T-helper 9 cell (primary cell): ENCODE measurements around the gene EMD.
"Not testable (repeated sequence)": the region's sequence is repeated elsewhere in the genome, so short reads cannot be mapped to it uniquely, and the experiment has no call there.

ENCODE experiments used
- DNase-seq: peaks from one replicate; pipeline ENCODE4 v3.0.0-alpha.2; 2020

EMD gene

DNA sequence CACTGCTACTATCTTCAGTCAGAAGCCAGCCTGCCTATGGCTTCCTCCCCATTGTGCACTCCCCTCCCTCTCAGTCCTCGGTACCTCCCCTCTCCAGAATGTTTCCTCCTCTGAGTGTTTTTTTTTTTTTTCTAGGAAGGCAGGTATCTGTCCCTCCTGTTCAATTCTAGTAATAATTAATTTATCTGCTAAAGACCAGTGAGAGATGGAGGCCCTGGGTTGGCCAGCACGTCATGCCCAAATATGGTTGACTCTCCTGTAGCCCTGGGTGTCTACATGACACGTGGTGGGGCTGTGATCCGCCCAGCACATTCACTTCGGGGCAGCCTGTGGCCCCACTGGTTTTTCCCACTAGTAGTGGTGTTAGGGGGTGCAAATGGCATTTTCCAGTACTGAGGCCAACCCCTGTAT lies 6.5 kb upstream of the EMD start:
- DNase-seq = no peak

DNA sequence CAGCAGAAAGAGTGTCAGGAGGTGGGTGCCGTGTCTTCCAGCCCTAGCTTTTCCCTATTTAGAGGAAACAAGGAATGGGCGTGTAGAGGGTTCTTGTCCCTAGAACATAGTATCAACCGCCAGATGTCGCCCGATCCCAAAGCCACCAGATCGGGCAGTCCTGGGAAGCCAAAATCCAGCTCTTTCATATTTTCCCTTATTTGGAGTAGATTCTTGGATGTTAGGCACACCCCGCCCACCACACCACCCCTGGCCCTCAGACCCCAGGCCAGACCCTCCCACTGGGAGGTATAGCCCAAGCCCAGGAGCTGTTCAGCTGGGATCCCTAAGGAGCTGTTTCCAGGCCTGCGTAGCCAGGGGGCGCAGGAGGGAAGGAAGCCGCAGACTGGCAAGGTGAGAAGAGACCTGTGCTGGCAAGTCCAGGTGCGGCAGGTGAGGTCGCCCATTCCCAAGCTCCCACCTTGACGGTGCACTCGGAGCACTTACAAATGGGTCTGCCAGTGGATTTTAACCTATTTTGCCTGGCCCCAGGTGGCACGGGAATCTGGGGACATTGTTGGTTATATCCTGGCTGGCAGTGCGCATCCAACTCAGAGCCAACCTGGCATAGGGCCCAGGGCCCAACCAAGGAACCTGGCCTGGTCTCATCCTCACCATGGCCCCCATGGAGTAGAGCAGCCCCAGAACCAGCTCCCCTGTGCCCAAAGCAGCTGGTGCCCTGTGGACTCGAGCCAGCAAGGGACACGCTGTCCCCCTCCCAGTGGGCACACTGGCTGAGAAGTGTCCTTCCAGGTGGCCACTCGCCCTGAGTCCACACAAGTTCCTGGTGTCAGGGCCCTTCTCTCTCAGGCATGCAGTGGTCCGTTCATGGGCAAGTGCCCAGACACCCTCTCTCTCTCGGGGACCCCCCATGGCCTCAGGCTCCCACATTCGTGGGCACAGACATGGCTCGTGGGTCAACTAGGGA lies 5.5 kb upstream of the EMD start:
- no peak for DNase-seq

- DNase-seq = no peak
These were observed 4.6 kb upstream of the EMD start, which contains the start of gene FLNA for GRCh38 chrX:154374313-154375155. TSS of gene FLNA (minus strand) at chrX:154374634. CDS start at chrX:154371245, 3,389 bp downstream.

GRCh38 chrX:154375156-154375504 lies 4.0 kb upstream of the EMD start:
- no peak for DNase-seq

DNA sequence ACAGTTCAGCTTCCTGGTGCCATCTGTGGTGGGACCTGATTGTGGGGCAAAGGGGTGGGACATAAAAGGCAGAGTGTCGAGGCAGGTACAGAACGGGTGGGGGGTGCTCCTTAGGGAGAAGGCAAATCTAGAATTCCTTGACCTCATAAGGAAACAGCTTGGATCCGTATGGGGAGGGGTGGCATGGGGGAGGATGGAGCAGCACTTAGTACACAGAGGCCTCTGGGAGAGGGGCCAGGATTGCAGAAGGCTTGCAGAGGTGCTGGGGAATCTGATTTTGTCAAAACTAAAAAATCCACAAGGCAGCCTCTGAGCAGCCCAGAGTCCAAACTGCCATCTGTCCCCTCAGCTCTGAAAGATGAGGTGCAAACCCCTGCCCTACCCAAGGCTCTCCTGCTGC lies 2.3 kb upstream of the EMD start:
- DNase-seq = no peak

DNA sequence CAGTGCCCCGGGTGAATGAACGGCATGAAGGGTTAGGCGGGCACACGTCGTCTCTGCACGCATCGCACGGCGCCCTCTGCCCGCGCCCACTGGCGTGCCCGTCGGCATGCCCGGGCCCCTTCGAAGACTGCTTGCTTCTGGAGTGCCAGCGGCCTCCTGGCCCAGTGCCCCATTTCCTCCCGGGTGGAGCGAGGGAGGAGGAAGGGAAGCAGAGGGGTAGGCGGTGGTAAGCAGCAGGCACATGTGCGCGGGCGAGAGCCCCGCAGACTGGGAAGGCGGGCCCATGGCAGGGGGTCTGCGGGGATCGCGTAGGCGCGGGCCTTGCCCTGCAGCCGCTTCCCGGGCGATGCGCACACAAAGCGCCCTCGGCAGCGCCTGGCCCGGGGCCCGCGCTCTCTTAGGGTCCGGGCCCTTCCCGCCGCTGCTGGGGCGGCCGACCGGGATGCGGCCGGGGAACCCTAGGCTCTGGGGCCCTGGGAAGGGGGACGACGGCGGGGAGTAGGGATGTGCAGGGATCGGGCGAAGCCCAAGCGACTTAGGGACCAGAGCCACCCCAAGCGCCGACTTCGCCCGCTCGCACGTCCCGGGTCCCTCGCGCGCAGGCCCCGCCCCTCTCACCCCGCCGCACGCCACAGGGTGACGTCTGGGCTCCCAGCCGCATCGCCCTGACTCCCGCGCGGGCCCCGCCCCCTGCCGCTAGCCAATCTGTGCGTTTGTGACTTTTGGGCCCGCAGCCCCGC lies 866 bp upstream of the EMD start:
- no peak for DNase-seq

DNA sequence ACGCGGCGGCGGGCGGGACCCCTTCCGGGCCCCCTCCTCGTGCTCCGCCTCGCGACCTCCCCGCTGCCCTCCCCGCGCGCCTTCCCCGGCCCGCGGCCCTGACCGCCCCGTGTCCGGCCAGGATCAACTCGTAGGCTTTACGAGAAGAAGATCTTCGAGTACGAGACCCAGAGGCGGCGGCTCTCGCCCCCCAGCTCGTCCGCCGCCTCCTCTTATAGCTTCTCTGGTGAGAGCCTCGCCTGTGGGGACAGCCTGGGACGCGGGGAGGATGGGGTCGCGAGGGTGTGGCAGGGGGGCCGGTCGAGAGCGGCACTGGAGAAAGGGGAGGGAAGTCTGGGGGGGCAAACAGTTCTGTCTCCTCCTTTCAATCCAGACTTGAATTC lies 465 bp downstream of the EMD start:
- DNase-seq = no peak

GRCh38 chrX:154380153-154380552 lies 1.1 kb downstream of the EMD start:
- no peak for DNase-seq

- DNase-seq = no peak
These were observed 1.7 kb downstream of the EMD start for GRCh38 chrX:154380787-154381186.

DNA sequence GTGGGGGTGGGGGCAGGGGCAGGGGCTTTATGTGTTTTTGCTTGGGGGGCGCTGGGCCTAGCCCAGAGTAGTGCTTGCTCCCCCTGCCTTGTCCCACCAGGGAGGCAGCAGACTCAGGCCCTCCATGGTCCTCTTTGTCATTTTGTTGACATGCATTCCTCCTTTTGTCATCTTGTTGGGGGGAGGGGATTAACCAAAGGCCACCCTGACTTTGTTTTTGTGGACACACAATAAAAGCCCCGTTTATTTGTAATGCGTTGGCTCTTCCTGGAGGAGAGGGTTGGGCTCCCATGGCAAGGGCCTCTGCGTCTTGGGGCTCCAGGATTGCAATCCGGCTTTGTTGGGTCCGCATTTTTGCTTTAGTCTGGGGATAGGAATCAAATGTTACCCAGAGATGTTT lies 2.2 kb downstream of the EMD start:
- DNase-seq = no peak

- DNase-seq = no peak
These were observed 3.5 kb downstream of the EMD start for GRCh38 chrX:154382483-154383069.

GRCh38 chrX:154383359-154384283 lies 4.5 kb downstream of the EMD start:
- DNase-seq = no peak

DNA sequence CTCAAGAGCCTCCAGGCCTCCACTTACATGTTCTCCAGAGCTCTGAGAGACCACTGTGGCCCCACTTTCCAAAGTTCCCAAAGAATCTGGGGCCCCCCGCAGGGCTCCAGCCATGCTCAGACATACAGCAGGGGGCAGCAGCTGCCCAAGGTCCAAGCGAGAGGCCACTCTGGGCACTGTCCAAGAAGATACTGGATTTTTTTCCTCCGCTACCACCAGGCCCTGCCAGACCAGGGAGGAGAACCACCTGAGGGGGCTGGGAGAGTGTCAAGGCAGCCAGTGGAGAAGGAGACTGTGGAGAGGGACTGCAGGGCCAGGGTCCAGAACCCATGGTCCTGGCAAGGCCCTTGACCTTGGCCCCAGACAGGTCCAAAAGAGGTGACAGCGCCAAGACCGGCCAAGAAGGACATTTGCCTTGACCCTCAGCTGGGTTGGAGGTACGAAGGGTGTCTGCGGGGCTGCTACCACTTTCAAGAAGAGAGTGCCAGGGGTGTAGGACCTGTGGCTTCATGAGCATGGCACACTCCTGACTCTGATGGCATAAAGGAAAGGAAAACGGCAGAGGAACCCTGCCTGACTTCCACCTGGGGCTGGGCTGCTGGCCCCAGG lies 5.3 kb downstream of the EMD start:
- no peak for DNase-seq

DNA sequence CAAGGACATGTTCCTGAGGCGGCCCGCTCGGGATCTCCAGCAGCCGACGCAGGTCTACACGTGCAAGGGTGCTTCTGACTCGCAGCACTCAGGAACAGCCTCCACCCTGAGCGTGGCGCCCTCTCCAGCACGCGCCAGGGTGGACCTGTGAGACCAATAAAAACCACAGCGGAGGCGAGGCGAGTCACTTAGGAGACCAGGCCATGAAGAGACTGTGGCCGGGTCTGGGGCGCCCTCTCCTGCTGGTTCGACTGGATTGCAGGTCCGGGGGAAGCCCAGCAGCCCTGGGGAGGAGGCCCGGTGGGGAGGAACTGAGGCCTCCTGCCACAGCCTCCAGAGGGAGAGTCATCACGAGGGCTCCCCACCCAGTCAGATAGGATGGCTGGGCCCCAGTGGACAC lies 9.0 kb downstream of the EMD start:
- not testable (repeated sequence) for DNase-seq

DNA sequence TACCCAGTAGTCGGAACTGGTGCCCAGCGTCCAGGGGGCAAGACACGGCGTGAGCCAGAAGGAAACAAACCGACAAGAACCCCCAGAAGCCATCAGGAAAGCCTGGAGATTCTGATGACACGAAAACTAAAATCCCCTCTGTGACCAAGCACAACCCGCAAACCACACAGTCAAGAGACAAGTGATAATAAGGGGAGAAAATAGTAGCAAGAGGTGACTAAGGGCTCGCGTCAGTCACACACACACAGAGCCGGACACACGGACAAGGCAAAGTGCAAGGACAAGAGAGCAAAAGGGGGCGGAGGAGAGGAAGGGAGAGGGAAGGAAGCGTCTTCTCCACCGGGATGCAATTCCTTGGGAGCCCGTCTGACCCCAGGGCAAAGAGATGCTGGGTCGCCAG lies 9.6 kb downstream of the EMD start:
- not testable (repeated sequence) for DNase-seq

DNA sequence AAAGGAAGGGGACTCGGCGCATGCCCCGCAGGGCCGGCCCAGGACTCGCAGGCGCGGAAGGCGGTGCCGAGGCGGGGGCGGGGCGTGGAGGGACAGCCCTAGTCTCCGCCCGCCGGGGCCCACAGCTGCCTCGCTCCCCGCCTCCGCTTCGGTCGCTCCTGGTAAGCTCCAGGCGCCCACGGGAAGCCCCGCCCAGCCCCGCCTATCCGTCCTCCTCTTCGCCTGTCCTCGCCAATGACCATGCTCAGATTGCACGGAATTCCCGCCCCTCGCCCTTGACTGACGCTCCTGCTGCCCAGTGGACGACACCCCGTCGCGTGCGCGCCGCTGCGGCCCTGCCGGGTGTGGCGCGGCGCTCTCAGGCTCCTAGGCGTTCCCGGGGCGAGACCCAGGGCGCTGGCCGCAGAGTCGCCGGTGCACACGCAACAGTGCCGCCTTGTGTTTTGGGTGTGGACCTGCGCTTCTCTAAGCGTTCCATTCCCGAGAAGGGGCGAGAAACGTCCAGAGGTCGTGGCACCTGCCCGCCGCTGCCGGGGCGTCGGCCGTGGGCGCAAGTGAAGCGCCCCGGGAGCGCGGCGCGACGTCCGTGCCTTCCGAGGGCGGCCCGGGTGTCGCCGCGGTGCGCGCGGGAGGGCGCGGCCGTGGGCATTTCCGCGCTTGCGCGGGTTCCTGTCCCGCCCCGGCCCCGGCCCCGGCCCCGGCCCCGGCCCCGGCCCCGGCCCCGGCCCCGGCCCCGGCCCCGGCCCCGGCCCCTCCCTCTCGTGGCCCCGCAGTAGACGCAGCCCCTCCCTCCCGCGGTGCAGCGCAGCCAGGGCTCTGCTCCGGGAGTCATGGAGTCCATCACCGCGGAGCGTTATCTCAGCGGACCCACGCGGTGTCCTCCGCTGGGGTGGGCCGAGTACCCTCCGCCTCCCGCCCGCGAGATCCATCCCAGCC lies 11.0 kb downstream of the EMD start:
- DNase-seq = not testable (repeated sequence)

DNA sequence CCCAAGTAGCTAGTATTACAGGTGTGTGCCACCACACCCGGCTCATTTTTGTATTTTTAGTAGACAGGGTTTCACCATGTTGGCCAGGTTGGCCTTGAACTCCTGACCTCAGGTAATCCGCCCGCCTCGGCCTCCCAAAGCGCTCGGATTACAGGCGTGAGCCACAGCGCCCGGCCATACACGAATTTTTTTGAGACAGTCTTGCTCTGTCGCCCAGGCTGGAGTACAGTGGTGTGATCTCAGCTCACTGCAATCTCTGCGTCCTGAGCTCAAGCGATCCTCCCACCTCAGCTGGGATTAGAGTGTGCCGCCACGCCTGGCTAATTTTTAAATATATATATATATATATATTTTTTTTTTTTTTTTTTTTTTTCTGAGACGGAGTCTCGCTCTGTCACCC lies 17.3 kb downstream of the EMD start:
- not testable (repeated sequence) for DNase-seq

GRCh38 chrX:154396973-154397887 lies 18.1 kb downstream of the EMD start:
- peak; percentile 34 for DNase-seq
